Inflammatory macrophage treated with lipopolysaccharide for 4 hours (primary cell): ENCODE measurements around the gene NHERF2.

Source experiments
- DNase-seq: peaks from one replicate; pipeline ENCODE4 v3.0.0-alpha.2; 2020

NHERF2 gene

DNA sequence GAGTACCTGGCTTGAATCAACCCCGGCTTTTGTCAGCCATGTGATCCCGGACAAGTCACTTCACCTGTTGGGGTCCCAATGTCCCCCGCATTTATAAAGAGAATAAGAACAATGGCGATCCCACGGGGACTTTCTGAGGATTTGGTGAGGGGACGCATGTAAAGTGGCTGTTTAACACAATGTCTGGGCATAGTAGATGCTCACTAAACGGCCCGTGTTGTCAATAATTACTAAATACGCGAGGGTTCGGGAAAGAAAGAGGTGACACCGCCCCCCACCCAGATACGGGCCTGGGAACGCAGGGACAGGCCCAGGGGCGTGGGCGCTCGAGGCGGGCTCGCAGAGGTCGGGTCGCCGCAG is 35.1 kb upstream of the NHERF2 start:
- no peak for DNase-seq

DNA sequence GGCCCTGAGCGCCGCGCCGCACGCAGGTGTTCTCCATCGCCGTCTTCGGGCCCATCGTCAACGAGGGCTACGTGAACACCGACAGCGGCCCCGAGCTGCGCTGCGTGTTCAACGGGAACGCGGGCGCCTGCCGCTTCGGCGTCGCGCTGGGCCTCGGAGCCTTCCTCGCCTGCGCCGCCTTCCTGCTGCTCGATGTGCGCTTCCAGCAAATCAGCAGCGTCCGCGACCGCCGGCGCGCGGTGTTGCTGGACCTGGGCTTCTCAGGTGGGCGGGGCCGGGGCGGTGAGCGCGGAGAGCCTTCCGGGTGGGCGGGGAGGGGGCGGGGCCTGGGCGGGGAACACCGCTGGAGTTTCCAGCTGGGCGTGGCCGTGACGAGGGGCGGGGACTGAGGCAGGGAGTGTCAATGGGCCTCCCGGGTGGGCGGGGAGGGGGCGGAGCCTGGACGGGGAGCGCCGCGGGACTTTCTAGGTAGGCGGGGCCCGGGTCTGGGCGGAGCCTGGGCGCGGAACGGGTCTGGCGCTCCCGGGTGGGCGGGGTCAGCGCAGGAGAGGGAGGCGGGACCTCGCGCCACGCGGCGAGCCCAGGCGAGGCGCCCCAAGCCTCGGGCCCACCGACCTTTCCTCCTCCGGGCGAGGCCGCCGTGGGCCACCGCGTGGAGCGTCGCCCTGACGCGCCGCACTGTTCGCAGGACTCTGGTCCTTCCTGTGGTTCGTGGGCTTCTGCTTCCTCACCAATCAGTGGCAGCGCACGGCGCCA is 34.6 kb upstream of the NHERF2 start:
- peak; percentile 96 for DNase-seq

DNA sequence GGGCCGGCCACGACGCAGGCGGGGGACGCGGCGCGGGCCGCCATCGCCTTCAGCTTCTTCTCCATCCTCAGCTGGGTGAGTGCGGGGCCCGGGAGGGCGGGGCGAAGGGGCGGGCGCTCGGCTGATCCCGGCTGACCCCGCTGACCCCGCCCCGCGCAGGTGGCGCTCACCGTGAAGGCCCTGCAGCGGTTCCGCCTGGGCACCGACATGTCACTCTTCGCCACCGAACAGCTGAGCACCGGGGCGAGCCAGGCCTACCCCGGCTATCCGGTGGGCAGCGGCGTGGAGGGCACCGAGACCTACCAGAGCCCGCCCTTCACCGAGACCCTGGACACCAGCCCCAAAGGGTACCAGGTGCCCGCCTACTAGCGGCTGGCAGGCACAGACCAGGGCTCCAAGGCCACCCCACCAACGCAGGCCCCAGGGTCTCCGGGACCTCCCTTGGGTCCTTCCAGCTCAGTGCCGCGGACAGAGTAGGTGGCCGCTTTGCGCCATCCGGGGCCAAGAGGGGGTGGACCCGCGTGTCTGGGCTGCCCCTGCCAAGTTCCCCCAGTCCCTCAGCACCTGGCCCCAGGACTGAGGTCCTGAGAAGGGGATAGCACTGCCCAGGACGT is 33.9 kb upstream of the NHERF2 start:
- DNase-seq = no peak

DNA sequence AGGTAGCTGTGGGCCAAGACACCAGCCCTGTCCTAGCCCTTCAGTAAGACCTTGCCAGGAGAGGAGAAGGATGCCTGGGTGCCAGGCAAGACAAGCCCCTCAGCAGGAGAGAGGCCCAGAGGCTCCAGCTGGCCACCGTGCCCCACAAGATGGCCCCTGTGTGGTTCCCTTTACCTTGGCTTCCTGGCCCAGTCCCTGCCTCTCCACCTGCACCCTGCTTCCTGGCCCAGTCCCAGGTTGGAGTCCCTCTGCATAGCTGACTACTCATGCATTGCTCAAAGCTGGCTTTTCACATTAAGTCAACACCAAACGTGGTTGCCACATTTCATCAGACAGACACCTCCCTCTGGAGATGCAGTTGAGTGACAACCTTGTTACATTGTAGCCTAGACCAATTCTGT is 33.0 kb upstream of the NHERF2 start:
- DNase-seq = peak; percentile 46

DNA sequence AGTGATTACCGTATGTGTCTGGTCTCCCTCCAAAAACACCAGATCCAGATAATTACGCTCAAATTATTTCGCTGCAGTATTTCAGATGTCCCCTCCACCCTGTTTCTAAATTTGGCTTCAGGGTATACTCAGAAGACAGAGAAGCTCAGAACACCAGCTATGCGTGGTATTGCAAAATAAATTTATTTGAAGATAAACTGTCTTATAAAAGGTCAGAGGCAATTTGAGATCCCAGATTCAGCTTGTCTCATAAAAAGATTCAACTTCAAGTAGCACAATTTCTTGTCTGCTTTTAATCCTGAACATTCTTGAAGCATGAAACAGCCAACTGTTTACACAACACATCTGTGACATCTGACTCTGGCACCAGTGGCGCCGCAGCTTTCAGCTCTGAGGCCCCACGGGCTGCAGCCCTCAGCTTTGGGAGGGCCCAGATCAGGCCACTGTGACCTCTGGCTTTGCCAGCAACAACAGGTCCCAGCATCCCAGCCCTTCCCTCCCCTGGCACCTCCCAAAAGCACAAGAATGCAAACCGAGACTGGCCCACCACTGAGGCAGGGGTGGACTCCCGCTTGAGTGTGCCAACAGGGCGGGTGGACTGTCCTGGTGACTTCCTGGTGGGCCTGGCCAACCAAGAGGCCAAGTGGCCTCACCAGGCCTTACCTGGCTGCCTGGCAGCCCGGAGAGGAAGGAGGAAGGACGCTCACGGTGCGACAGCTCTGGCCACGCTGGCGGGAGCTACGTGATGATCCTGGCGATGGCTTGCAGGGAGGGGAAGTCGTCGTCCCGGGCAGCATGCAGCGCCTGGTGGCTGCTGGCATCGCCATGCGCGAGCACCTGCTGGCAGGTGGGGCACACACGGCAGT is 29.0 kb upstream of the NHERF2 start:
- DNase-seq = no peak

DNA sequence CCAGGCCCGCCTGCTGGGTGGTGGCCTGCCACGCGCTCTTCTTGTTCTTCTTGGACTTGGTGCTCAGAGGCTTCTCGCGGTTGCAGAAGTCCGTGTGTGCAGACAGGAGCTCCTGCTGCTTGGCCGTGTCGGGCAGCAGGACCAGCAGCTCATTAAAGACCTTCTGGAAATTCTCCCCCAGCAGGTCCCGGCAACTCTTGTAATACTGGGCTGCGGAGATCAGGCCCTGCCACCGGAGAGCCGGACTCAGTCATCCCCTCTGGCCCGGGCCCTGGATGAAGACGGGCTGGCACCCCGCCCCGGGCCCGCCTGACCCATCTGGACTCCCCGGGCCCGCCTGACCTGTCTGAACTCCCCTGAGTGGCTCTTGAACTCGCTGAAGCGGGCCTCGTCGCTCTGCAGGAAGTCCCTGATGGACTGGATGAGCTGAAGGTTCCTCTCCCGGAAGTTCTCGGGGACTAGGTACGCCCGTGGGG is 28.3 kb upstream of the NHERF2 start:
- no peak for DNase-seq

DNA sequence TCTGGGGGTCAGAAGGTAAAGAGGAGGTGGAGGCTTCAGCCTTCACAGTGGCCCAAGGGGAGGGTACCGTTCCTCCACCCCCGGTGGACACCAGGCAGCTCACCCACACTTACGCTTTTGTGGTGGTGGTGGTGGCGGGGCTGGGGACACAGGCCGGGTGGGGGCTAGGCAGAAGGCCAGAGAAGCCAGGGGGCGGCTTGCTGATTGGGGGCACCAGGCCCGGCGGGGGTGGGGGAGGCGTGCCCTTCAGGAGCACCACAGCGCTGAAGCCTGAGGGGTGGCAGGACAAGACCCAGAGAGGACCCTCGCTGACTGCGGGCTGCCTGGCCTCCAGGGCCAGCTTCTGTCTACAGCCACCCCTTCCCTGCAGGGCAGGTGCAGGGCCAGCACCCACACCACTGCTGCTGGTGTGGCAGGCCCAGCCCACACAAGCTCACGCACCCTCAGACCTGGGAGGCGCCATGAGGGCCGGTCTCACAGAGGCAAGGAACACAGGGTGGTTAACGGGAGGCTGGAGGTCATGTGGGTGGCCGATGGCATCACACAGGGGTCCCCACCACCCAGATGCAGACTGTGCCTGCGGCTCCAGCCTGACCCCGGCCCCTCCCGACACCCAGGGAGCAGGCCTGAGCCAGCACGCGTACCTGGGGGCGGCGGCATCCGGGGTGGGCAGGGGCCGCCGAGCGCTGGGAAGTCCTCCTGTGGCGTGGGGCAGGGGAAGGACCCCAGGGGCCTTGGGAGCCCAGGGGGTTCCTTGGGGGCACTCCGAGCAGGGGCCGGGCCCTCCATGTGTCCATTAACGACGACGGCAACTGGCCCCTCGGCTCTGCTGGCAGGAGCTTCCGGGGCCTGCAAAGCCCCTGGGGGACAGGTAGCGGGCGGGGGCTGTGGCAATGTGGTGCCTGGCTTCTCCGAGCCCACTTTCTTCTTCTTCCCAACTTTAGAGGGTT is 27.6 kb upstream of the NHERF2 start:
- no peak for DNase-seq

DNA sequence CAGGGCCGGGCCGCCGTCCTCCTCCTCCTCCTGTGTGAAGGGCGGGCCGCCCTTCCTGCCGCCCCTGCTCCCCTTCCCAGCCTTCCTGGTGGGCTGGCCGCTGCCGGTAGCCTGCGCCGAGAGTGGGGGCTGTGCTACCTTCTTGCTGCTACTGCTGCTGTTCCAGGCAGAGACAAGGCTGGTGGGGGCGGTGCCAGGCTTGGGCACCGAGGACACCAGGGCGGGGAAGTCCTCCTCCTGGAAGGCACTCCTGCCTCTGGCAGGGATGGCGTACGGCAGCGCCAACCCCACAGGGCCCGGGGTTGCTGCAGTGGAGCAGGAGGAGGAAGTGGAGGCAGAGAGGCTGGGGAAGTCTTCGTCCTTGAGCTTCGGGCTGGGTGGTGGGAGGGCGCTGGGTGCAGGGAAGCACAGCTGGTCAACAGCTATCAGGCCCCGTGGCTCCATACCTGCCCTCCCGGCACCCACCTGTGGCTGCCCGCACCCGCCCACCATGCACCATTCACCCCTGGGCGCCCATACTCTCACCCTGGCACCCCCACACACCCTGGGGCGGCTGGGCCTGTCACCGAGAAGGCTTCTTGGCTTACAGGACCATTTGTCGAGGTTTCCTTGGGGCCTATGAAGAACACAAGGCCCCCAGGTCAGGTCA is 26.7 kb upstream of the NHERF2 start:
- DNase-seq = no peak

DNA sequence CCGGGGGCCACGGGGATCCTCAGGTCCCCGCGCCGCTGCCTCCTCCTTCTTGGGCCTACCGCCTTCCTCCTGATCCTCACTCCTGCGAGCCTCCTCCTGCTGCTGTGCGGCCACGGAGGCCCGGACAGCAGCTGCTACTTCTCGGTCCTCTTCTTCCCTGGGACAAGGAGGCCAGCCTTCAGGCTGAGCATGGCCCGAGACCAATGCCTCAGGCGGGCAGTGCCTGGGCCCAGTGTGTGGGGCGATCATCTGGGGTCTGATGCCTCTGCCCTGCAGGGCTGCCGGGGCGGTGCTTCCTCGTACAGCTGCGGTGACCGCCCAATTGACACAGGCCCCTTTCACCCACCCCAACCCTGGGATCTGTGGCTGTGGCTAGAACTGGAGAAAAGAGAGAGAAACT is 25.7 kb upstream of the NHERF2 start:
- no peak for DNase-seq

DNA sequence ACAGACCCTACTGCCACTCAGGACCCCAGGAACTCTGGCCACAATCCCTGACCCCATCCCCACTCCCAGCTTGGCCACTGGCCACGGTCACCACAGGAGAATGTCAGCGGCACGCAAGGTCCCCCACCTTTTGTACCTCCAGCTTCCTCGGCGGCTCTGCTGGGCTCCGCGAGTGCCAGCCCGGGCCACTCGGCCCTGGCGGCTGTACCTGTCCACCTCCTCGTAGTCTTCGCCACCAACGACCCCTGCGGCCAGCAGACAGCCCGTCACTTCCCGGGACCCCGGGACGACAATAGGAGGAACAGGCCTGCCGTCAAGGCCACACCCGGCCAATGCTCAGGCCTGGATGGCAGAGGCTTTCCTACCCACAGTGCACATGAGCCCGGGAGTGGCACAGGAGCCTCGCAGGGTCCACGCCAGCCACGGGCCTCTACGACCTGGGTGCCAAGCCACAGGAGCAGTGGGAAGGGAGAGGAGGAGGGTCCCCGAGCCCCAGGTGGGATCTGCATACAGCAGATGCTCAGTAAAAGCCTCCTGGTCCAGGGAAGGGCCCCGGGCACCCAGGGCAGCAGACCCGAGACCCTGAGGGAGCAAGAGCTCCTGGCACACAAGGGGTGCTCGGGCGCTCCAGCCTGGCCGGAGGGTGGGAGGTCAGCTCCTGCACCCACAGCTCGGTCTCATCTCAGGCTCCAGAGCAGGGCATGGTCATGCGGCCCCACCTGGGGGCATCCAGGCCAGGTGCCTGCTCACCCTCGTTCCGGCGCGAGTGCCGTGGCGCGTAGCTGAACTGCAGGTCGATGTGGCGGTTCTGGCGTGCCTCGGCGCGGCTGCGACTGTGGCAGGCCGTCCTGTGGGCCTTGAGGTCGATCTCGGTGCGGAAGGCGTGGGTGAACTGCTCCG is 25.0 kb upstream of the NHERF2 start:
- DNase-seq = no peak

DNA sequence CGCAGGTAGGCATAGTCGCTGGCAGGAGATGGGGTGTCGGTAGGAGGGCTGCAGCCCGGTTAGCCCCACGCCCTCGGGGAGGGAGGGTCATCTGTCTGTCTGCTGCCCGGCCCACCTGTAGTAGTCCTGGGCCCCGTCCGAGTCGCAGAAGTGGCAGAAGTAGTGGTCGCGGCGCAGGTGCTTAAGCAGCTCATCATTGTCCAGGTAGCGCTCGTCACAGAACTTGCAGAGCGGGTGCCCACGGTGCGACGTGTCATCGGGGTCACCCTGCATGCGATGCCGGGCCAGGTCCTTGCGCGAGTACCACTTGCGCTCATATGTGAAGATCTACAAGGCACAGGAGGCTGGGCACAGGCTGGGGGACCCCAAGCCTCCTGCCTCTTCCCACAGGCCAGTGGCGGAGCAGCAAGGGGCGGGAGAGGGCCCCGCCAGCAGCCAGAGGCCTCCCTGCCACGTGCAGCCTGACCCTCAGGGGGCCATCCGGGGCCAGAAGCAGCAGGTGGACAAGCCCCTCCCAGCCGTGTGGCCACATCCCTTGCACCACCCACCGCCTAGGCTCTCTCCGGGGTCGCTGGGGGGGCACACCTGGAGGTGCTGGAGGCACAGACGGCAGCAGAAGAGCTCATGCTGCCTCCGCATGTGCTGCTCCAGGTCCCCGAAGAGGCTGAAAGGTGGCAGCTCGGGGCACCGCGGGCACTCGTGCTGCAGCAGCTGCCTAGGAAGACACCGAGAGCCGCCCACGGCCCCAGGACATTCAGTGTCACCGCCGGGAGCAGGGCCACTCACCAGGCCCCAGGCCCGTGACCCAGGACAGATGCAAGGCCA is 24.1 kb upstream of the NHERF2 start:
- DNase-seq = no peak

DNA sequence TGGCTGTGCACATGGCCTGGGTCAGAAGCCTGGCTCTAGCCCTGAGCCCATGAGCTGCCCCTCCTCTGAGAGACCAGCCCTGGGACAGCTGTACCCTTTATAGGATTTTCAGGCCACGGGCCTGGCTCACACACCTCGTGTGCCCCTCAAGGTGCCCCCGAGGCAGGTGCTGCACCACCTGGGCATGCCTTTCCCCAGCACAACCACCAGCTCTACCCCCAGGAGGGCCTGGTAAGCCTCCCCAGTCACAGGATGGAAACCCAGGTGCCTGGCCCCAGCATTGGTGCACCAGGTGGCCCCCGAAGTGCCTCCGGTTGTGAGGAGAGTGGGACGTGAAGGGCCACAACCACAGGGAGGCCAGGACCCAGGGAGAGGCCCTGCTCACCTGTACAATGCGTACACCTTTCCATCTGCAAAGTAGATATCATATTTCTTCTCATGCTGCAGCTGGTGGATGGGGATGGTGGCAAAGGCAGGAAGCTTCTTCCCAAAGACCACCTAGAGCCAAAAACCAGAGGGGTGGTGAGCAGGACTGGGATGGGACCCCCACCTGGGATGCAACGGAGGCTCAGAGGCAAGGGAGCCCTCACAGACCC is 23.4 kb upstream of the NHERF2 start:
- no peak for DNase-seq

DNA sequence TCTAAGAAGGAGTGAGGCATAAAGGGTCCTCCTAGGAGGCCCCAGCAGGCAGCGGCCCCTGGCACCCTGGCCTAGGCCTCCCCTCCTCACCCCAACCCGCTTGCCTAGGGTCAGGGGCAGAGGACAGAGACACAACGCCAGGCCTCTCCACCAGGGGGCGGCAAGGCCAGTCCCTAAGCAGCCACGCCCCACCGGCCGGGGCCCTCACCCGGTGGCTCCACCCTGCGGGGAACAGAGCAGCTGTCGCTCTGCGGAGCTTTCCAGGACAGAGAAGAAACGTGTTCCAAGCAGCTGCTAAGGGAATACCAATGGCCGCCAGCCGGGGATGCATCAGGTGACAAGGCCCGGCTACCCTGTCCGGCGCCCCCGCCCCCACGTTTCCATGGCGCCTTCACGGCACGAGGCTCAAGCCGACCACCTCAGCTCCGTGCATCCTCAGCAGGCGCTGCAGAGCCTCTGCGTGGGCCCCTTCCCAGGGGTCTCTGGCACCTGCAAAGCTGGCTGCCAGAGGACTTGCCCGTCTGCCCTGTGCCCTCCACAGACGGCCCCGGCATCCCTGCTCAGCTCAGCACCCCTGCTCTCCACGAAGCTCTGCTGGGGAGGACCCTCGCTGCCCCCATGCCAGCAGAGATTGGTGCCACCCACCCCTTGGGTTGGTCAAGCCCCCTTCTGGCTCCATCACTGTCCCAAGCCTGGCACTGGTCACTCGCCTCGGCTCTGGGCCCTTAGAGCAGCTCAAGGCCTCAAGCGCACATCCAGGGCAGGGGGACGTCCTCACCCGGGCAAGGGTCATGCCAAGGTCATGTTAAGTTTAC is 22.7 kb upstream of the NHERF2 start:
- DNase-seq = peak; percentile 91

DNA sequence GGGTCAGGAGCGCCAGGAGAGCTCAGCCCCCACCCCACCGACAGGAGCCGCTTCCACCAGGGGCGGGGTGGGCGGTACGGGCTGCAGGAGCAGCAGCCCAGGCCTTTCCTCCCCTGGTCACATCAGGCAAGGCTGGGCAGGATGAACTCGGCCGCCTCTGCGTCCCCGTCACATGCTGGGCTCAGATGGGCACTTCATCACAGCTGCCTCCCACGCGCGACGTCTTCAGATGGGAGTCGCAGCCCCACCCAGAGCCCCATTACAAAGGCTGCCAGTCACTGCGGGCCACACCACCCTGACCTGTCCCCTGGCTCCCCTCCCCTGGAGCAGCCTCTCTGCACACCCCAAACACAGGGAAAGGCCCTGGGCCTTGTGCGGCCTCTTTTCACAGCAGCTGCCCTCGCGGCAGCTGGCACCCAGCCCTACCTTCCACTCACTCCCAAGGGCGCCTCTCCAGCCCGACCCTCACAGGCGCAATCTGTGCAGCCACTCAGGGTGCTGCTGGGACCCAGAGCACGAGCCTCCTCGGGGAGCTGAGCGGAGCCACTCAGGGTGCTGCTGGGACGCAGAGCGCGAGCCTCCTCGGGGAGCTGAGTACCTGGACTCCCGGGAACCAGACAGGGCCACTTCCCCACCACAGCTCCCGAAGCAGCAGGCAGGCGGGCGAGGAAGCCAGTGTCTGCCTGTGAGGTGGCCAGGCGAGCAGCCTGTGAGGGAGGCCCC is 21.7 kb upstream of the NHERF2 start:
- DNase-seq = peak; percentile 70

DNA sequence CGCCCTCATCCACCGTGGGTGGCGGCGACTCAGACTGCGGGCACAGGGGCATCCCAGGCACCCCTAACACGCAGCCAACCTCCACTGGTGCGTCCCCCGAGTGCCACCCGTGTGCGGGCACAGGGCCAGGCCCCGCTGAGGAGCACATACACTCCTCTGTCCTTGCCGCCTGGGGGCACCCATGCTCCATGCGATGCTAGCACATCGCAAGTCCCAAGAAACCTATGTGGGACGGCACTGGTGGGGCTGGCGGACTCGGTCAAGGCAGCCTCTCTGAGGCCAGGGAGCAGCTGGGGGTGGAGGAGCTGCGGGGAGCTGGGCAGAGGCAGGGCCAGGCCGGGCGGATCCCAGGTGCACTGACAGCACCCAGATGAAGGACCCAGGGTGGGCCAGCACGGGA is 21.1 kb upstream of the NHERF2 start:
- DNase-seq = peak; percentile 70

DNA sequence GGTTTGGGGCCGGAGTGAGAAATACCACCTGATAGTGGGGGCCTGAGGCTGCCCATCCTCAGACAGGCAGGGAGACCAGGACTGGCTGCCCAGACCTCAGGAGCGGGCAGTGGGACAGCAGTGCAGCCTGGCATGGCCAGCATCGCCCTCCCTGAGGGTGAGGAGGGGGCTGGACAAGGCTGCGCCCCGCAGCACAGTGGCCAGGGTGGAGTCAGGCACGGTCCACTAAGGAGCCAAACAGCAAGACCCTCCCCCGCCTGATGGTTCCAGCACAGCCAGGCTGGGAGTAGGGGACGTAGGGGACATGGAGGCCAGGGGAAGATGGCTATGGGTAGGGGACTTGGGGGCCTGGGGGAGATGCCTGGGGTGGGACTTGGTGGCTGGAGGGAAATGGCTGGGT is 20.4 kb upstream of the NHERF2 start:
- no peak for DNase-seq

DNA sequence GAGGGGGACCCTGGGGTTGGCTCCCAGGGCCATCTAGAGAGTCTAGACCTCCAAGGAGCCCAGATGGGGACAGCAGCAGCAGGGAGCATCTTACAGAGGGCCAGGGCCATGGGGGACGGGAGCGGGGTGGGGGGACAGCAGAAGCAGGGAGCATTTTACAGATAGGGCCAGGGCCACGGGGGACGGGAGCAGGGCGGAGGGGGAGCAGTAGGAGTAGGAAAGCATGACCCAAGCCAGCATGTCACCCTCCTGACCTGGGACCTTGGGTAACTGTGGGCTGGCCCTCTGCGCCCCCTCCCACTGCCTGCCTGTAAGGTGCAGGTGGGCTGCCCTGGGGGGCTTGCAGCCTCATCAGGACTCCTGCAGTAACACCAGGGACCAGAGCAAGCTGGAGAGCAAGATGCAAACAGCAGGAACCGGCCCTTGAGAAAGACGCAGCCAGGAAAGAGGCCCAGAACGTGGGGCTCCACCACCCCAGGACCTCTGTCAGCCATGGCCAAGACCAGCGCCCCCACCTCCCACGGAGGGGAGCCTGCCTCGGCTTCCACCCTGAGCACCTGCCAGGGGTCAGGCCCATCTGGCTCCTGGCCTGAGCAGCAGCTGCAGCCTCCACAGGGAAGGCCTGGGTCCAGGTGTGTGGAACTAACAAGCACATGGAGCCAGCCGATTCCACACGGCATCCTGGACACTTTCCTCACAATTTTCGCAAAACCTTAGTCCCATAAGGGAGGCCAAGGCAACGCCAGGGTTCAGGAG is 19.4 kb upstream of the NHERF2 start:
- DNase-seq = no peak
